KMS-11 (cell line): ENCODE data around the gene CAST.

ENCODE experiments used
- H2AFZ ChIP-seq: fragments of 200-600 bp; sonication (generic); 2 replicates; pipeline ENCODE4 v1.6.1; 2016; ENCODE audit warnings: antibody characterized with exemption, mixed run types, low read depth
- H3K27ac ChIP-seq: fragments of 200-600 bp; sonication (generic); 2 replicates; pipeline ENCODE4 v1.6.1; 2016; ENCODE audit warnings: mild to moderate bottlenecking, mixed run types
- H3K27me3 ChIP-seq: fragments of 200-600 bp; sonication (generic); 2 replicates; pipeline ENCODE4 v1.6.1; 2017; ENCODE audit warnings: mild to moderate bottlenecking, low read depth, mixed run types, moderate library complexity; ENCODE audit not compliant: insufficient read depth
- H3K36me3 ChIP-seq: fragments of 200-600 bp; sonication (generic); 2 replicates; pipeline ENCODE4 v1.6.1; 2017; ENCODE audit warnings: mild to moderate bottlenecking, mixed run types; ENCODE audit not compliant: insufficient read depth
- H3K4me1 ChIP-seq: fragments of 200-600 bp; sonication (generic); 2 replicates; pipeline ENCODE4 v1.6.1; 2016; ENCODE audit warnings: mild to moderate bottlenecking, low read depth, mixed run types; ENCODE audit not compliant: poor library complexity, severe bottlenecking
- H3K4me2 ChIP-seq: fragments of 200-600 bp; sonication (generic); 2 replicates; pipeline ENCODE4 v1.7.0; 2016; ENCODE audit warnings: mild to moderate bottlenecking, mixed run types
- H3K4me3 ChIP-seq: fragments of 200-600 bp; sonication (generic); IDR thresholded peaks from 2 replicates; pipeline ENCODE4 v1.6.1; 2017; ENCODE audit warnings: low read depth, low read length, mixed read lengths; ENCODE audit not compliant: insufficient read depth
- H3K79me2 ChIP-seq: fragments of 200-600 bp; sonication (generic); 2 replicates; pipeline ENCODE4 v1.6.1; 2016; ENCODE audit warnings: low read depth, mixed run types; ENCODE audit not compliant: insufficient read depth
- H3K9ac ChIP-seq: fragments of 200-600 bp; sonication (generic); 2 replicates; pipeline ENCODE4 v1.6.1; 2016; ENCODE audit warnings: mild to moderate bottlenecking, mixed run types
- H4K20me1 ChIP-seq: fragments of 200-600 bp; sonication (generic); 2 replicates; pipeline ENCODE4 v1.6.1; 2016; ENCODE audit warnings: mild to moderate bottlenecking, mixed run types; ENCODE audit not compliant: insufficient read depth
- CTCF ChIP-seq: fragments of 200-600 bp; sonication (generic); conservative IDR thresholded peaks from 2 replicates; pipeline ENCODE4 v1.6.1; 2017; ENCODE audit warnings: low read depth, mild to moderate bottlenecking, antibody characterized with exemption, low read length, moderate library complexity, mixed read lengths

The CAST gene

GRCh38 chr5:96648023-96648422 is 14.2 kb upstream of the CAST start:
- Histone ChIP-seq H4K20me1 (no peaks in the 10 kb centered on the region), H3K4me3 (no peak overlapping the region), H2AFZ (no peak overlapping the region), H3K27ac (no peak overlapping the region), H3K79me2 (no peaks in the 10 kb centered on the region), H3K4me1 (peaks cover 30% of the 10 kb centered on the region), H3K27me3 (no peaks in the 10 kb centered on the region), H3K4me2 (no peak overlapping the region), H3K36me3 (no peaks in the 10 kb centered on the region), H3K9ac (no peak overlapping the region)
- TF ChIP-seq CTCF: no peak

GRCh38 chr5:96648593-96648992 is 13.6 kb upstream of the CAST start:
- Histone ChIP-seq H4K20me1 (no peaks in the 10 kb centered on the region), H3K9ac (no peak overlapping the region), H3K4me3 (no peak overlapping the region), H3K36me3 (no peaks in the 10 kb centered on the region), H3K79me2 (no peaks in the 10 kb centered on the region), H2AFZ (no peak overlapping the region), H3K27me3 (no peaks in the 10 kb centered on the region), H3K27ac (no peak overlapping the region), H3K4me2 (no peak overlapping the region), H3K4me1 (peaks cover 33% of the 10 kb centered on the region)
- TF ChIP-seq CTCF: no peak

GRCh38 chr5:96649251-96649662 is 12.9 kb upstream of the CAST start:
- no peaks in the 10 kb centered on the region for H3K79me2 ChIP-seq
- H3K4me3 ChIP-seq: no peak overlapping the region
- H3K9ac ChIP-seq: no peak overlapping the region
- H2AFZ ChIP-seq: no peak overlapping the region
- peaks cover 37% of the 10 kb centered on the region for H3K4me1 ChIP-seq
- TF ChIP-seq CTCF: no peak
- H3K27ac ChIP-seq: no peak overlapping the region
- H3K4me2 ChIP-seq: no peak overlapping the region
- H4K20me1 ChIP-seq: no peaks in the 10 kb centered on the region
- no peaks in the 10 kb centered on the region for H3K27me3 ChIP-seq
- H3K36me3 ChIP-seq: no peaks in the 10 kb centered on the region

GRCh38 chr5:96649681-96650540 is 12.3 kb upstream of the CAST start:
- Histone ChIP-seq H3K4me3 (no peak overlapping the region), H3K9ac (no peak overlapping the region), H3K36me3 (no peaks in the 10 kb centered on the region), H3K4me2 (no peak overlapping the region), H3K27ac (no peak overlapping the region), H2AFZ (no peak overlapping the region), H3K27me3 (no peaks in the 10 kb centered on the region), H3K79me2 (no peaks in the 10 kb centered on the region), H4K20me1 (no peaks in the 10 kb centered on the region), H3K4me1 (peaks cover 37% of the 10 kb centered on the region)
- TF ChIP-seq CTCF: no peak
